Calu3 (cell line): Measurements from ENCODE around the gene BMERB1. TPM values are rescaled to one million over a fixed set of nuclear protein-coding genes. Genes with fewer than 3 reads are reported as not detected.

Experiments
- BruUV-seq: library from RNA; stranded (reverse); fragments of 400-500 nt; replicated peaks from 2 replicates; lab custom pipeline; 2021; lab: Mats Ljungman, UMichigan
- CTCF ChIA-PET: fragments of 300-600 bp; sonication (Branson Sonifier 250); formaldehyde crosslinking; loops from one replicate; lab custom pipeline; 2022; ENCODE audit warnings: antibody characterized with exemption; lab: Charles Lee
- DNase-seq: peaks from one replicate; pipeline ENCODE4 v3.0.0; 2022
- H3K27ac Mint-ChIP-seq: one replicate; pipeline ENCODE4 v1.8.0; 2022; ENCODE audit warnings: mixed read lengths; ENCODE audit not compliant: unreplicated experiment
- H3K27me3 Mint-ChIP-seq: one replicate; pipeline ENCODE4 v1.8.0; 2022; ENCODE audit warnings: mixed read lengths; ENCODE audit not compliant: unreplicated experiment
- H3K36me3 Mint-ChIP-seq: one replicate; pipeline ENCODE4 v1.8.0; 2022; ENCODE audit warnings: mild to moderate bottlenecking, moderate library complexity, mixed read lengths; ENCODE audit not compliant: insufficient read depth, unreplicated experiment
- H3K4me1 Mint-ChIP-seq: one replicate; pipeline ENCODE4 v1.8.0; 2022; ENCODE audit warnings: mild to moderate bottlenecking, low read depth, mixed read lengths; ENCODE audit not compliant: unreplicated experiment
- H3K4me3 Mint-ChIP-seq: one replicate; pipeline ENCODE4 v1.8.0; 2022; ENCODE audit warnings: mild to moderate bottlenecking, low read depth, moderate library complexity, mixed read lengths; ENCODE audit not compliant: unreplicated experiment
- H3K9me3 Mint-ChIP-seq: one replicate; pipeline ENCODE4 v1.8.0; 2022; ENCODE audit warnings: low read depth, mixed read lengths; ENCODE audit not compliant: unreplicated experiment
- intact Hi-C: fragments of 100-400 bp; cut with micrococcal nuclease; formaldehyde crosslinking; loops from one replicate; pipeline ENCODE4 v1.10.0; 2022; ENCODE audit not compliant: unreplicated experiment
- total RNA-seq: library from RNA; stranded (reverse); gene quantifications from 2 replicates; pipeline ENCODE4 v1.2.3, GENCODE V29; 2022
- TF ChIP-seq, protein P1 (sequence below): fragments of 200-600 bp; IDR thresholded peaks from one replicate; pipeline ENCODE4 v1.8.0; 2022; ENCODE audit warnings: antibody characterized with exemption; ENCODE audit not compliant: unreplicated experiment

The BMERB1 gene
- total RNA-seq, 1 experiment from 2014 or later: 3.0 TPM

- Mint-ChIP-seq H3K4me3 (no peak overlapping the region), H3K9me3 (no peaks in the 10 kb centered on the region), H3K4me1 (peaks cover 11% of the 10 kb centered on the region), H3K27ac (no peak overlapping the region), H3K36me3 (no peaks in the 10 kb centered on the region), H3K27me3 (no peaks in the 10 kb centered on the region)
- no TSS peak for BruUV-seq
- no peak for DNase-seq
- TF ChIP-seq, protein P1, sequence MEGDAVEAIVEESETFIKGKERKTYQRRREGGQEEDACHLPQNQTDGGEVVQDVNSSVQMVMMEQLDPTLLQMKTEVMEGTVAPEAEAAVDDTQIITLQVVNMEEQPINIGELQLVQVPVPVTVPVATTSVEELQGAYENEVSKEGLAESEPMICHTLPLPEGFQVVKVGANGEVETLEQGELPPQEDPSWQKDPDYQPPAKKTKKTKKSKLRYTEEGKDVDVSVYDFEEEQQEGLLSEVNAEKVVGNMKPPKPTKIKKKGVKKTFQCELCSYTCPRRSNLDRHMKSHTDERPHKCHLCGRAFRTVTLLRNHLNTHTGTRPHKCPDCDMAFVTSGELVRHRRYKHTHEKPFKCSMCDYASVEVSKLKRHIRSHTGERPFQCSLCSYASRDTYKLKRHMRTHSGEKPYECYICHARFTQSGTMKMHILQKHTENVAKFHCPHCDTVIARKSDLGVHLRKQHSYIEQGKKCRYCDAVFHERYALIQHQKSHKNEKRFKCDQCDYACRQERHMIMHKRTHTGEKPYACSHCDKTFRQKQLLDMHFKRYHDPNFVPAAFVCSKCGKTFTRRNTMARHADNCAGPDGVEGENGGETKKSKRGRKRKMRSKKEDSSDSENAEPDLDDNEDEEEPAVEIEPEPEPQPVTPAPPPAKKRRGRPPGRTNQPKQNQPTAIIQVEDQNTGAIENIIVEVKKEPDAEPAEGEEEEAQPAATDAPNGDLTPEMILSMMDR: no peak
- CTCF ChIA-PET: no interaction called here
- intact Hi-C loops: no loop called here
These were observed 92.3 kb downstream of the BMERB1 start for GRCh38 chr16:15526731-15527130.

DNA sequence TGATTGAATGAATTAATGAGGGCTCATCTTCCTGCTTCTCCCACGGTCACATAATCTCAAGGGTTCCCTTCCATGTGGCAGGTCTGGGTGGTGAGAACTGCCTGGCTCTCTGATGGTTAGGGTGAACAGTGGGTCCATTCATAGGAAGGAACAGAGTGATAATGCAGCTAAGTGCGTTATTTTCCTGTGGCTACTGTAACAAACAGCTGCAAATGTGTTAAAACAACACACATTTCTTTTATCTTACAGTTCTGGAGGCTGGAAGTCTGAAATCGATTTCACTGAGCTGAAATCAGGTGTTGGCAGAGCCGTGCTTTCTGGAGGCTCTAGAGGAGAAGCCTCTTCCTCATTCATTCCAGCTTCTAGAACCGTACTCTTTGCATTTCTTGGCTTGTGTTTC is 95.3 kb downstream of the BMERB1 start:
- no peak for DNase-seq
- H3K36me3 Mint-ChIP-seq: no peaks in the 10 kb centered on the region
- intact Hi-C loops: no loop called here
- CTCF ChIA-PET: no interaction called here
- no peak overlapping the region for H3K27ac Mint-ChIP-seq
- H3K4me3 Mint-ChIP-seq: no peak overlapping the region
- H3K9me3 Mint-ChIP-seq: no peaks in the 10 kb centered on the region
- H3K4me1 Mint-ChIP-seq: no peaks in the 10 kb centered on the region
- no TSS peak for BruUV-seq
- peaks cover 7% of the 10 kb centered on the region for H3K27me3 Mint-ChIP-seq
- TF ChIP-seq, protein P1: no peak

DNA sequence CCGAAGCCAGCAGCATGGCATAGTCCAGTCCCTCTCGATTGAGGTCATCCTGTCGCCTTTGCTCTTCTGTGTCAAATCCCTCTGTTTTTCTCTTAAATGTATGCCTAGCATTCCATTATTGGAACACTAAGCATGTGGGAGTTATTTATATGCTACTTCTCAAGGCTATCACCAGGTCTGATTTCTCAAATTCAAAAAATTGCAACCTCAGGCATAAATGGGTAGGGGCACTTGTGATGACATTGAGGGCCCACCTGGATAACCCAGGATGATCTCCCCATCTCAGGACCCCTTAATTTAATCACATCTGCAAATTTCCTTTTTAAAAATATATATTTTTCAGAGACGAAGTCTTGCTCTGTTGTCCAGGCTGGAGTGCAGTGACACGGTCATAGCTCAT is 95.7 kb downstream of the BMERB1 start:
- no TSS peak for BruUV-seq
- intact Hi-C loops: no loop called here
- Mint-ChIP-seq H3K27ac (no peak overlapping the region), H3K9me3 (no peaks in the 10 kb centered on the region), H3K4me3 (no peak overlapping the region), H3K36me3 (no peaks in the 10 kb centered on the region), H3K27me3 (peaks cover 11% of the 10 kb centered on the region), H3K4me1 (no peaks in the 10 kb centered on the region)
- TF ChIP-seq, protein P1: no peak
- DNase-seq: no peak
- CTCF ChIA-PET: no interaction called here

GRCh38 chr16:15532825-15533224 is 98.4 kb downstream of the BMERB1 start:
- Mint-ChIP-seq H3K4me1 (no peaks in the 10 kb centered on the region), H3K27me3 (peaks cover 30% of the 10 kb centered on the region), H3K36me3 (no peaks in the 10 kb centered on the region), H3K4me3 (no peak overlapping the region), H3K9me3 (no peaks in the 10 kb centered on the region), H3K27ac (no peak overlapping the region)
- BruUV-seq: no TSS peak
- DNase-seq: no peak
- TF ChIP-seq, protein P1: no peak
- CTCF ChIA-PET: interaction anchor here (0.7 kb wide), 1 partner anchor 18 kb away, joined by 6 read pairs; no protein-coding TSS in a partner anchor
- intact Hi-C loops: no loop called here
